HEK293 (cell line): ENCODE results near the gene SPATA1.

Experiments used
- GLIS1 ChIP-seq: fragments of 450-650 bp; formaldehyde crosslinking; IDR thresholded peaks from 2 replicates; pipeline ENCODE4 v1.5.1; 2016; ENCODE audit warnings: missing biosample characterization, missing genetic modification characterization
- TRIM28 ChIP-seq: IDR thresholded peaks from 2 replicates; pipeline ENCODE4 v1.6.1; 2011; ENCODE audit warnings: low read length, control low read depth, borderline replicate concordance
- YY2 ChIP-seq: fragments of 450-650 bp; formaldehyde crosslinking; IDR thresholded peaks from 2 replicates; pipeline ENCODE4 v1.5.1; 2016; ENCODE audit warnings: missing biosample characterization, missing genetic modification characterization
- ZBTB17 ChIP-seq: fragments of 450-650 bp; formaldehyde crosslinking; IDR thresholded peaks from 2 replicates; pipeline ENCODE4 v1.5.1; 2016; ENCODE audit warnings: missing biosample characterization, missing genetic modification characterization
- ZBTB7A ChIP-seq: fragments of 450-650 bp; formaldehyde crosslinking; IDR thresholded peaks from 2 replicates; pipeline ENCODE4 v1.5.1; 2016; ENCODE audit warnings: low read depth, missing biosample characterization, missing genetic modification characterization
- ZNF24 ChIP-seq: fragments of 450-650 bp; formaldehyde crosslinking; IDR thresholded peaks from 2 replicates; pipeline ENCODE4 v1.5.1; 2016; ENCODE audit warnings: missing biosample characterization, missing genetic modification characterization
- ZNF341 ChIP-seq: fragments of 450-650 bp; formaldehyde crosslinking; IDR thresholded peaks from 2 replicates; pipeline ENCODE4; 2016; ENCODE audit warnings: low read depth, missing biosample characterization, missing genetic modification characterization
- ZNF366 ChIP-seq: fragments of 450-650 bp; formaldehyde crosslinking; conservative IDR thresholded peaks from 2 replicates; pipeline ENCODE4 v1.5.1; 2016; ENCODE audit warnings: missing biosample characterization, missing genetic modification characterization
- ZNF48 ChIP-seq: fragments of 450-650 bp; formaldehyde crosslinking; IDR thresholded peaks from 2 replicates; pipeline ENCODE4 v1.5.1; 2016; ENCODE audit warnings: missing biosample characterization, missing genetic modification characterization
- ZNF544 ChIP-seq: fragments of 450-650 bp; formaldehyde crosslinking; IDR thresholded peaks from 2 replicates; pipeline ENCODE4 v1.5.0; 2017; ENCODE audit warnings: missing biosample characterization, missing genetic modification characterization
- ZNF600 ChIP-seq: fragments of 450-650 bp; formaldehyde crosslinking; IDR thresholded peaks from 2 replicates; pipeline ENCODE4 v1.5.1; 2016; ENCODE audit warnings: missing biosample characterization, missing genetic modification characterization
- TF ChIP-seq, protein P1 (sequence below): fragments of 450-650 bp; formaldehyde crosslinking; IDR thresholded peaks from 2 replicates; pipeline ENCODE4 v1.5.1; 2016; ENCODE audit warnings: missing biosample characterization, missing genetic modification characterization
- TF ChIP-seq, protein P2 (sequence below): fragments of 450-650 bp; formaldehyde crosslinking; IDR thresholded peaks from 2 replicates; pipeline ENCODE4 v1.5.1; 2016; ENCODE audit warnings: missing biosample characterization, missing genetic modification characterization
- TF ChIP-seq, protein P3 (sequence below): fragments of 450-650 bp; formaldehyde crosslinking; IDR thresholded peaks from 2 replicates; pipeline ENCODE4 v1.5.1; 2016; ENCODE audit warnings: missing biosample characterization, missing genetic modification characterization
- TF ChIP-seq, protein P4 (sequence below): fragments of 450-650 bp; formaldehyde crosslinking; IDR thresholded peaks from 2 replicates; pipeline ENCODE4 v1.5.1; 2016; ENCODE audit warnings: missing biosample characterization, missing genetic modification characterization

The SPATA1 gene

DNA sequence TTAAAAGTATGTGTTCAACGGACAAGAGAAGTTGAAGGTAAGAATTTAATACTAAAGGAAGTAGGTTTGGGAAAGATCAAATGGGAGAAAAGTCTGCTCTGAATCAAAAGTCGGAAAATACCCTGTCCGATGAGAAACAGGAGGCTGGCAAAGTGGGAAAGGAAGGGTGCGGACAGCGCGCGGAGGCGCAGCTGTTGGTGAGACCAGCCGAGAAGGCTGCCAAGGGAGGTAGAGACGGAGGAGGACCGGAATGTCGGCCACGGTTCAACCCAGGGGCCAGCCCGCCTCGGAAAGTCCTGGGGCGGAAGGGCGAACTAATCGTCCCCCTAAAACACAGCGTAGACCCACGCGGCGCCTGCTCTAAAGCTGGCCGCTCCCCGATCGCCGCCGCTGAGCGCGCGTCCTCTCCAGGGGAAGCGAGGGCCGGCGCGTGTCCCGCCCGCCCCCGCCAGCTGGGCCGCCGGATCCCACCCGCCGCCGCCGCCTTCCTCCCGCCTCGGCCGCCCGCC, 639 bp upstream of the SPATA1 start (continued):
- TF ChIP-seq, protein P1, sequence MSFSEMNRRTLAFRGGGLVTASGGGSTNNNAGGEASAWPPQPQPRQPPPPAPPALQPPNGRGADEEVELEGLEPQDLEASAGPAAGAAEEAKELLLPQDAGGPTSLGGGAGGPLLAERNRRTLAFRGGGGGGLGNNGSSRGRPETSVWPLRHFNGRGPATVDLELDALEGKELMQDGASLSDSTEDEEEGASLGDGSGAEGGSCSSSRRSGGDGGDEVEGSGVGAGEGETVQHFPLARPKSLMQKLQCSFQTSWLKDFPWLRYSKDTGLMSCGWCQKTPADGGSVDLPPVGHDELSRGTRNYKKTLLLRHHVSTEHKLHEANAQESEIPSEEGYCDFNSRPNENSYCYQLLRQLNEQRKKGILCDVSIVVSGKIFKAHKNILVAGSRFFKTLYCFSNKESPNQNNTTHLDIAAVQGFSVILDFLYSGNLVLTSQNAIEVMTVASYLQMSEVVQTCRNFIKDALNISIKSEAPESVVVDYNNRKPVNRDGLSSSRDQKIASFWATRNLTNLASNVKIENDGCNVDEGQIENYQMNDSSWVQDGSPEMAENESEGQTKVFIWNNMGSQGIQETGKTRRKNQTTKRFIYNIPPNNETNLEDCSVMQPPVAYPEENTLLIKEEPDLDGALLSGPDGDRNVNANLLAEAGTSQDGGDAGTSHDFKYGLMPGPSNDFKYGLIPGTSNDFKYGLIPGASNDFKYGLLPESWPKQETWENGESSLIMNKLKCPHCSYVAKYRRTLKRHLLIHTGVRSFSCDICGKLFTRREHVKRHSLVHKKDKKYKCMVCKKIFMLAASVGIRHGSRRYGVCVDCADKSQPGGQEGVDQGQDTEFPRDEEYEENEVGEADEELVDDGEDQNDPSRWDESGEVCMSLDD (tag by site-specific recombination) = 0 out of 2 replicates have a peak, but pooled peaks have one; percentile 35
- TF ChIP-seq ZNF366 (tag by site-specific recombination) = peak; percentile 48; the same call in 1 of the 2 replicates
- TF ChIP-seq, protein P2, sequence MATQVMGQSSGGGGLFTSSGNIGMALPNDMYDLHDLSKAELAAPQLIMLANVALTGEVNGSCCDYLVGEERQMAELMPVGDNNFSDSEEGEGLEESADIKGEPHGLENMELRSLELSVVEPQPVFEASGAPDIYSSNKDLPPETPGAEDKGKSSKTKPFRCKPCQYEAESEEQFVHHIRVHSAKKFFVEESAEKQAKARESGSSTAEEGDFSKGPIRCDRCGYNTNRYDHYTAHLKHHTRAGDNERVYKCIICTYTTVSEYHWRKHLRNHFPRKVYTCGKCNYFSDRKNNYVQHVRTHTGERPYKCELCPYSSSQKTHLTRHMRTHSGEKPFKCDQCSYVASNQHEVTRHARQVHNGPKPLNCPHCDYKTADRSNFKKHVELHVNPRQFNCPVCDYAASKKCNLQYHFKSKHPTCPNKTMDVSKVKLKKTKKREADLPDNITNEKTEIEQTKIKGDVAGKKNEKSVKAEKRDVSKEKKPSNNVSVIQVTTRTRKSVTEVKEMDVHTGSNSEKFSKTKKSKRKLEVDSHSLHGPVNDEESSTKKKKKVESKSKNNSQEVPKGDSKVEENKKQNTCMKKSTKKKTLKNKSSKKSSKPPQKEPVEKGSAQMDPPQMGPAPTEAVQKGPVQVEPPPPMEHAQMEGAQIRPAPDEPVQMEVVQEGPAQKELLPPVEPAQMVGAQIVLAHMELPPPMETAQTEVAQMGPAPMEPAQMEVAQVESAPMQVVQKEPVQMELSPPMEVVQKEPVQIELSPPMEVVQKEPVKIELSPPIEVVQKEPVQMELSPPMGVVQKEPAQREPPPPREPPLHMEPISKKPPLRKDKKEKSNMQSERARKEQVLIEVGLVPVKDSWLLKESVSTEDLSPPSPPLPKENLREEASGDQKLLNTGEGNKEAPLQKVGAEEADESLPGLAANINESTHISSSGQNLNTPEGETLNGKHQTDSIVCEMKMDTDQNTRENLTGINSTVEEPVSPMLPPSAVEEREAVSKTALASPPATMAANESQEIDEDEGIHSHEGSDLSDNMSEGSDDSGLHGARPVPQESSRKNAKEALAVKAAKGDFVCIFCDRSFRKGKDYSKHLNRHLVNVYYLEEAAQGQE = peak; percentile 82
- no peak for TF ChIP-seq YY2
- TF ChIP-seq ZBTB17 = peak; percentile 19; the same call in 1 of the 2 replicates
- TF ChIP-seq, protein P3, sequence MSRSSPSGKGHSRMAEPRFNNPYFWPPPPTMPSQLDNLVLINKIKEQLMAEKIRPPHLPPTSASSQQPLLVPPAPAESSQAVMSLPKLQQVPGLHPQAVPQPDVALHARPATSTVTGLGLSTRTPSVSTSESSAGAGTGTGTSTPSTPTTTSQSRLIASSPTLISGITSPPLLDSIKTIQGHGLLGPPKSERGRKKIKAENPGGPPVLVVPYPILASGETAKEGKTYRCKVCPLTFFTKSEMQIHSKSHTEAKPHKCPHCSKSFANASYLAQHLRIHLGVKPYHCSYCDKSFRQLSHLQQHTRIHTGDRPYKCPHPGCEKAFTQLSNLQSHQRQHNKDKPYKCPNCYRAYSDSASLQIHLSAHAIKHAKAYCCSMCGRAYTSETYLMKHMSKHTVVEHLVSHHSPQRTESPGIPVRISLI (tag by site-specific recombination) = no peak
- TF ChIP-seq, protein P4, sequence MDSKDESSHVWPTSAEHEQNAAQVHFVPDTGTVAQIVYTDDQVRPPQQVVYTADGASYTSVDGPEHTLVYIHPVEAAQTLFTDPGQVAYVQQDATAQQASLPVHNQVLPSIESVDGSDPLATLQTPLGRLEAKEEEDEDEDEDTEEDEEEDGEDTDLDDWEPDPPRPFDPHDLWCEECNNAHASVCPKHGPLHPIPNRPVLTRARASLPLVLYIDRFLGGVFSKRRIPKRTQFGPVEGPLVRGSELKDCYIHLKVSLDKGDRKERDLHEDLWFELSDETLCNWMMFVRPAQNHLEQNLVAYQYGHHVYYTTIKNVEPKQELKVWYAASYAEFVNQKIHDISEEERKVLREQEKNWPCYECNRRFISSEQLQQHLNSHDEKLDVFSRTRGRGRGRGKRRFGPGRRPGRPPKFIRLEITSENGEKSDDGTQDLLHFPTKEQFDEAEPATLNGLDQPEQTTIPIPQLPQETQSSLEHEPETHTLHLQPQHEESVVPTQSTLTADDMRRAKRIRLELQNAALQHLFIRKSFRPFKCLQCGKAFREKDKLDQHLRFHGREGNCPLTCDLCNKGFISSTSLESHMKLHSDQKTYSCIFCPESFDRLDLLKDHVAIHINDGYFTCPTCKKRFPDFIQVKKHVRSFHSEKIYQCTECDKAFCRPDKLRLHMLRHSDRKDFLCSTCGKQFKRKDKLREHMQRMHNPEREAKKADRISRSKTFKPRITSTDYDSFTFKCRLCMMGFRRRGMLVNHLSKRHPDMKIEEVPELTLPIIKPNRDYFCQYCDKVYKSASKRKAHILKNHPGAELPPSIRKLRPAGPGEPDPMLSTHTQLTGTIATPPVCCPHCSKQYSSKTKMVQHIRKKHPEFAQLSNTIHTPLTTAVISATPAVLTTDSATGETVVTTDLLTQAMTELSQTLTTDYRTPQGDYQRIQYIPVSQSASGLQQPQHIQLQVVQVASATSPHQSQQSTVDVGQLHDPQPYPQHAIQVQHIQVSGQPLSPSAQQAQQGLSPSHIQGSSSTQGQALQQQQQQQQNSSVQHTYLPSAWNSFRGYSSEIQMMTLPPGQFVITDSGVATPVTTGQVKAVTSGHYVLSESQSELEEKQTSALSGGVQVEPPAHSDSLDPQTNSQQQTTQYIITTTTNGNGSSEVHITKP (tag by site-specific recombination) = peak; percentile 53; the same call in 1 of the 2 replicates
- no peak for TF ChIP-seq ZNF48 (tag by site-specific recombination)
- no peak for TF ChIP-seq ZNF544 (tag by site-specific recombination)
- peak; percentile 58 for TF ChIP-seq GLIS1
- peak; percentile 60; the same call in 1 of the 2 replicates for TF ChIP-seq ZNF24
- peak; percentile 76 for TF ChIP-seq ZNF600 (tag by site-specific recombination)
- TF ChIP-seq ZNF341 (tag by site-specific recombination) = peak; percentile 40; the same call in 1 of the 2 replicates
- no peak for TF ChIP-seq TRIM28
- TF ChIP-seq ZBTB7A (tag by site-specific recombination) = 0 out of 2 replicates have a peak, but pooled peaks have one; percentile 17
- TF ChIP-seq, all 188 proteins: peak for 24
